Stimulated activated CD8-positive, alpha-beta memory T cell treated with anti-CD3 and anti-CD28 coated beads, Interleukin-12 subunit alpha, Interleukin-12 subunit beta, amount 100 ng/mL, for 1 hour (primary cell): Measurements from ENCODE around the gene CHTF8.
"Not testable (repeated sequence)": the region's sequence is repeated elsewhere in the genome, so short reads cannot be mapped to it uniquely, and the experiment has no call there.

Source experiments
- DNase-seq: peaks from one replicate; pipeline ENCODE4 v3.0.0-alpha.2; 2020; ENCODE audit warnings: low read depth

CHTF8 gene, protein sequence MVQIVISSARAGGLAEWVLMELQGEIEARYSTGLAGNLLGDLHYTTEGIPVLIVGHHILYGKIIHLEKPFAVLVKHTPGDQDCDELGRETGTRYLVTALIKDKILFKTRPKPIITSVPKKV

DNA sequence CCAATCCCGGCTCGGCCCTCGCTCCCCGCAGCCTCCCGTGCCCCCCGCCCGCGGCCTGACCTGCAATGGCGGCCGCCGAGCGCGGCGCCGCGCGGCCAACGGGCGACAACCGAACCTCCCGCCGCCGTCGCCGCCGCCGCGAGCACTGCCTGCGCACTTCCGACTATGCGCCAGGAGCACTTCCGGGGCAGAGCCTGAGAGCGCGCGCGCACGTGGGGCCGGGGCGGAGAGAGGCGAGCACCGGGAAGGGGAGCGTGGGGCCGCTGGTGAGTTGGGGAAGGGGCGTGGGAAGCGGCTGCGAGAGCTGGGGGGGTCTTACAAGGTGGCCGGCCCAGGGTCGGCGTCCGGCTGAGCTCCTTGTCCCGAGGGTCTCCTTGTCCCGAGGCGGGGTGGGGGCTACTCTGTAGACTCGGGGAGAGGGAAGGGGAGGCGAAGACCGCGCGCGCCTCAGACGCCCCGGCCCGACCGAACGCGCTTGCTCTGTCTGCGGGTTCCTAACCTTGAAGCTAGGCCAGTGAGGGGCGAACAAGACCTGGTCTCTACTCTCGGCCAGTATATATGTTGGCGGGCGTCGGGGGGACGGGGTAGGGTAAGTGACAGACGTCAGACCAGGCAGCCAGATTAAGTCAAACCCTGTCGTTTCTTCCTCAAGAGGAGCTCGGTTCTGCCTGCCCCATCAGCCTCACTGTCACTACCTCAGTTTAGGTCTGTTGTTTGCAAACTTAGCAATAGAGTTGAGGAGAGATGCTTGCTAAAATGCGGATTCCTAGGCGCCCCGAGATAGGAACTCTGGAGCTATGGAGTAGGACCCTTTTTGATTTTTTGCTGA lies at the start of gene CHTF8, which contains the start of gene UTP4:
Gene CHTF8, minus strand, starts transcription at position 165 of the 829 bp plus-strand sequence. CDS start 11,130 bp downstream, outside the sequence.
Gene UTP4, plus strand, starts transcription at position 226 of the 829 bp plus-strand sequence. CDS start 811 bp downstream, outside the sequence.
- peak; percentile 75 for DNase-seq

DNA sequence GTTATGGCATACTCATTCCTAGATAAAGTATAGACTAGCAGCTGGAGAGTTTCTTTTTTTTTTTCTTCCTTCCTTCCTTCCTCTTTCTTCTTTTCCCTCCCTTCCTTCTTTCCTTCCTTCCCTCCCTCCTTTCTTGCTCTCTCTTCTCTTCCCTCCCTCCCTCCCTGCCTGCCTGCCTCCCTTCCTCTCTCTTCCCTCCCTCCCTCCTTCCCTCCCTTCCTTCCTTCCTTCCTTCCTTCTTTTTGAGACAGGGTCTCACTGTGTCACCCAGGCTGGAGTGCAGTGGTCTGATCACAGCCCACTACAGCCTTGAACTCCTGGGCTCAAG lies 47.6 kb upstream of the CHTF8 start:
- no peak for DNase-seq

- no peak for DNase-seq
Measured at GRCh38 chr16:69179328-69180010, 47.1 kb upstream of the CHTF8 start.

DNA sequence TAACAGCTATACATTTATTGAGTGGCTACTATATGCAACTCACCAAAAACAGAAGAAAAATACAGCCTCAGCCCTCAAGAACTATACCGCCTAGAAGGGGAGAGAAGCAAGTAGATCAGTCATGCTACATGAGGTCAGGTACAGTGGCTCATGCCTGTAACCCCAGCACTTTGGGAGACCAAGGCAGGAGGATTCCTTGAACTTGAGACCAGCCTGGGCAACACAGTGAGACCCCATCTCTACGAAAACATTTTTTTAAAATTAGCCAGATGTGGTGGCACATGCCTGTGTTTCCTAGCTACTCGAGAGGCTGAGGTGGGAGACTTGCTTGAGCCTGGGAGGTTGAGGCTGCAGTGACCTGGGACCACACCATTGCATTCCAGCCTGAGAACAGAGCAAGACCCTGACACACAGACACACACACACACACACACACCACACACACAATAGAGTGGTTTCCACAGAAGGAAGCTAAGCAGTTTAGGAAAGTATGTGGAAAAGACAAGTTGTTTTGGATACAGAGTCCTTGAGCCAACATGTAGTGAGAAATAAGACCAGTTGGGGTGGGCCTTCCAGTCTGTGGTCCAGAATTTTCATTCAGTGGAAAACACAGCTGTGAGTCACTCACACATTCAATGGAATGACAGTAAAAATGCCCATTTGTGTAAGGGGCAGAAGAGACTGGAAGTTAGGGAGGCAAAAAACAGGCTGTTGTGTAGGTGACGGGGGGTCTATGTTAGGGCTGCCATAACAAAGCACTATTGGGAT lies 43.8 kb upstream of the CHTF8 start:
- no peak for DNase-seq

- no peak for DNase-seq
Measured at GRCh38 chr16:69171325-69172084, 39.1 kb upstream of the CHTF8 start.

GRCh38 chr16:69169607-69170352 lies 37.4 kb upstream of the CHTF8 start:
- no peak for DNase-seq

GRCh38 chr16:69169051-69169450 lies 36.7 kb upstream of the CHTF8 start:
- no peak for DNase-seq

GRCh38 chr16:69166946-69167930 lies 34.9 kb upstream of the CHTF8 start:
- DNase-seq, result no peak

GRCh38 chr16:69166221-69166833 lies 33.9 kb upstream of the CHTF8 start:
- DNase-seq, result peak; percentile 14

DNA sequence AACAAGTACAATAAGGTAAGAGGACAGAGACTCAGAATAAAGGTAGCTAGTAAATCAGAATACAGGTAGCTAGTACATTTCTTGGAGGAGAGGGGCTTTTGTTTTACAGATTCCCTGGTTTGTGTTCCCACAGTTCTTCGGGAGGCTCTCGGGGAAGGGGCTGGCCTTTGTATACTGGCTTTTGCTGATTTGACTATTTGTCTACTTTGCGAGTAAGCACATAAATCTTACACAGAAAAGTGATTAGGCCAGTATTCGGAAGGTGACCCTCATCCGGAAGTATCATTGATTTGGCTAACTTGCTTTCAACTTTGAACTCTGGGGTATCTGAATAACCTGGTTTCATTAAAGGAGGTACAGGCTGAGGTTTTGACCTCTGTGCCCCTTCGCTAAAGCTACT lies 33.2 kb upstream of the CHTF8 start:
- DNase-seq, result no peak

DNA sequence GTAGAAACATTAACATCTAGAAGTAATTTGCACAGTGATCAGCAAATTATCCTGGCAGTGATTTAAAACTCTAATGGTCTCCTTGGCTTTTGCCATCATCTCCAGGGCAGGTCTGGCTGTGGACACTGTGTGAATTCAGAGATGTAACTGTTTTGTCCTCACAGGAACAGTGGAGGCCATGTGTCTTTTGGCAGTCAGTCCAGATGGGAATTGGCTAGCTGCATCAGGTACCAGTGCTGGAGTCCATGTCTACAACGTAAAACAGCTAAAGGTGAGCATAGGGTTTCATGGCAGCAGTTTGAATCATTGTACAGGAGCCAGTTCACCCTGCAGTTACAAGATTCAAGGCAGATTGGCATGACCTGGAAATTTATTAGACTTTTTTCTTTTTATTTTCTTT lies 27.8 kb upstream of the CHTF8 start:
- DNase-seq, result no peak

DNA sequence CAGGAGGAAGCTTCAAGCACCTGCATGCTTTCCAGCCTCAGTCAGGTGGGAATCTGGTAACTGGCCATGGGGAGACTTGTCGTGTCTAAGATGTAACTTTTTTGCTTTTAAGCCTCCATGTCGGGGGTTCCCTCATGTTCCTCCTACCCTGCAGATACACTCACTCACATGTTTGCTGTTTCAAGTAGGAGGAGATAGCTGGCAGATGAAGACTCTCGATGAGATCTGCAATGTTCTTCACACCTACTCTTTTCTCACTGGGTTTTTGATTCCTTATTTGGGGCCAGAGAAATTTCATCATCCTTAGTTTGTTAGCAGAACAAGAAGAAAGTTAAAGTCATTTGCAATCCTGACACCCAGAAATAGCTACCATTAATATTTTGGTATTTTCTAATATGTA lies 24.8 kb upstream of the CHTF8 start:
- no peak for DNase-seq

GRCh38 chr16:69150146-69150865 lies 17.9 kb upstream of the CHTF8 start:
- DNase-seq, result peak; percentile 25

DNA sequence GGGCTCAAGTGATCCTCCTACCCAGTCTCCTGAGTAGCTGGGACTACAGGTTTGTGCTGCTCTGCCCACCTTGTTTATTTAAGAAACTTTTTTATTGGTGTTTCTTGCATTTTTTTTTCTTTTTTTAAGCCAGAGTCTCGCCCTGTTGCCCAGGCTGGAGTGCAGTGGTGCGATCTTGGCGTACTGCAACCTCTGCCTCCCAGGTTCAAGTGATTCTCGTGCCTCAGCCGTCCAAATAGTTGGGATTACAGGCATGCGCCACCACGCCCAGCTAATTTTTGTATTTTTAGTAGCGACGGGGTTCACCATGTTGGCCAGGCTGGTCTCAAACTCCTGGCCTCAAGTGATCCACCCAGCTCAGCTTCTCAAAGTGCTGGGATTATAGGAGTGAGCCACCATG lies 17.2 kb upstream of the CHTF8 start:
- DNase-seq, result not testable (repeated sequence)

DNA sequence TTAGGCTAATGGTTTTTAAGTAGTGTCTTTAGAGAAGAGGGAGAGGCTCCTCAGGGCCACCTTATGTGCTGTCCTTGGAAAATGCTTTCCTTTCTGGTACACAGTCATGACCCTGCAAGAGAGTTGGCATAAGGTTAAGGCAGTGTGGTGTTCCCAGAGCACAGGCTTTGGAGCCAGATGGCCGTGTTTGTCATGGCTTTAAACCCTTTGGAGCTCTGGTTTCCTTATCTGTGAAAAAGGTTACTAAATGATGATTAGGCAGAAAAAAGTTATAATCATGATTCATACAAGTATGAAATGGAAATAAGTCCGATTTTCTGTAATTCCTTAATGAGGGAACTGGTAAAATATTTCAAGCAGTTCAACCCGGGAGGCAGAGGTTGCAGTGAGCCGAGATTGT lies 13.3 kb upstream of the CHTF8 start:
- DNase-seq, result no peak

DNA sequence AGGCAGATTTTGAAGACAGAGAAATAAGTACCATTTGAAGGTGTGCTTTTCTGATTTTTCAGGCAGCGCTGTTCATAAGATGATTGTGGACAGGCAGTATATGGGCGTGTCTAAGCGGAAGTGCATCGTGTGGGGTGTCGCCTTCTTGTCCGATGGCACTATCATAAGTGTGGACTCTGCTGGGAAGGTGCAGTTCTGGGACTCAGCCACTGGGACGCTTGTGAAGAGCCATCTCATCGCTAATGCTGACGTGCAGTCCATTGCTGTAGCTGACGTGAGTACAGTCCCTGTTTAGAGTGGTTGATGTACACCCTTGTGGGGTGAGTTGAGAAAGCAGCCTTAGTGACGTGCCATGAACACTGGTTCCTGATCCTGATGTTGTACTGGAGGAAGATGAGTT lies 10.7 kb upstream of the CHTF8 start:
- DNase-seq, result no peak

DNA sequence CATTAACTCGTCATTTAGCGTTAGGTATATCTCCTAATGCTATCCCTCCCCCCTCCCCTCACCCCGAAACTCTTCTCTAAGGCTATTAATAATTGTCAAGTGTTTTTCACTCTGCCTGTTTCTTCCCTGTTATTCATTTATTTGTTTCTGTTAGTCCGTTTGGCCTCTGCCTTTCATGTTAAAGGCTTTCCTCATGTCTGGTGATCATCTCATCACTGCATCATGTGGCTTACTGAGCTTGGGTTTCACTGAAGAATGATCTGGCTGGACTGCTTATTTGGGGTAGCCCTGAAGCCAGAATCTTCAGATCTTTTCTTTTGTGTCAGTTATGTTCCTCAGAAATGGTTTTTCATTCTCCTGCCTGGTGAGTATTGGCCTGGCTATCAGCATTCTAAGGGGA lies 9.5 kb upstream of the CHTF8 start:
- no peak for DNase-seq

- DNase-seq, result no peak
Measured at GRCh38 chr16:69141014-69141413, 8.6 kb upstream of the CHTF8 start.

DNA sequence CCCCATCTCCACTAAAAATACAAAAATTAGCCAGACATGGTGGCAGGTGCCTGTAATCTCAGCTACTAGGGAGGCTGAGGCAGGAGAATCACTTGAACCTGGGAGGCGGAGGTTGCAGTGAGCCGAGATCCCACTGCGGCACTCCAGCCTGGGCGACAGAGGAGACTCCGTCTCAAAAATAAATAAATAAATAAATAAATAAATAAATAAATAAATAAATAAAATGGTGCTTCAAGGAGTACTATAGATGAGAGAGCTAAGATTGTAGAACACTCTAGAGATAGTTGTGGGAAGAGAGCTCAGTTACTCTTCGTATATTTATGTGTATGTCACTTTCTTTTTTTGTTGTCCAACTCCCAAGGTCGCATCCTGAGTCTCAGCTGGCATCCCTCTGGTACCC lies 7.1 kb upstream of the CHTF8 start:
- DNase-seq, result not testable (repeated sequence)
